ENCODE measurements around the gene DCHS1.

The DCHS1 gene

GRCh38 chr11:6598555-6598954, 57.1 kb downstream of the DCHS1 start:
- no peak for TF ChIP-seq CTCF (IDR thresholded peaks at IDR 0.05; ENCODE audit: borderline replicate concordance, insufficient read depth, low read depth, low read length)
- H3K4me3 ChIP-seq (ENCODE audit: low read depth, low read length) = no peak overlapping the region

GRCh38 chr11:6596239-6596877, 59.3 kb downstream of the DCHS1 start:
- H3K4me3 ChIP-seq (ENCODE audit: low read depth, low read length) = no peak overlapping the region
- TF ChIP-seq CTCF (IDR thresholded peaks at IDR 0.05; ENCODE audit: borderline replicate concordance, insufficient read depth, low read depth, low read length) = no peak

GRCh38 chr11:6594142-6594768, 61.4 kb downstream of the DCHS1 start:
- no peak for TF ChIP-seq CTCF (IDR thresholded peaks at IDR 0.05; ENCODE audit: borderline replicate concordance, insufficient read depth, low read depth, low read length)

GRCh38 chr11:6588018-6588417, 67.6 kb downstream of the DCHS1 start:
- TF ChIP-seq CTCF (IDR thresholded peaks at IDR 0.05; ENCODE audit: borderline replicate concordance, insufficient read depth, low read depth, low read length) = no peak
- no peak overlapping the region for H3K4me3 ChIP-seq (ENCODE audit: low read depth, low read length)

More at GRCh38 chr11:6594142-6594768, 61.4 kb downstream of the DCHS1 start:
- H3K4me3 ChIP-seq (ENCODE audit: low read depth, low read length) = no peak overlapping the region

- H3K4me3 ChIP-seq (ENCODE audit: low read depth, low read length) = no peak overlapping the region
- TF ChIP-seq CTCF (IDR thresholded peaks at IDR 0.05; ENCODE audit: borderline replicate concordance, insufficient read depth, low read depth, low read length) = no peak
Observed at GRCh38 chr11:6587360-6587953, 68.2 kb downstream of the DCHS1 start.

GRCh38 chr11:6586434-6587359, 68.9 kb downstream of the DCHS1 start:
- no peak for TF ChIP-seq CTCF (IDR thresholded peaks at IDR 0.05; ENCODE audit: borderline replicate concordance, insufficient read depth, low read depth, low read length)
- no peak overlapping the region for H3K4me3 ChIP-seq (ENCODE audit: low read depth, low read length)

Measured in GM12875 (cell line).